ENCODE results near the gene TBRG1.

- TF ChIP-seq TARDBP (IDR thresholded peaks at IDR 0.05) (no peak), FOXM1 (IDR thresholded peaks at IDR 0.05; ENCODE audit: borderline replicate concordance) (no peak), FOXA1 (IDR thresholded peaks at IDR 0.05) (no peak), FOXK2 (IDR thresholded peaks at IDR 0.05) (no peak), SP1 (IDR thresholded peaks at IDR 0.05) (no peak), PKNOX1 (IDR thresholded peaks at IDR 0.05) (no peak), L3MBTL2 (conservative IDR thresholded peaks at IDR 0.05) (no peak), BHLHE40 (IDR thresholded peaks at IDR 0.05; ENCODE audit: borderline replicate concordance) (no peak), ARNT (IDR thresholded peaks at IDR 0.05) (no peak), NFRKB (IDR thresholded peaks at IDR 0.05) (no peak), LEF1 (IDR thresholded peaks at IDR 0.05; ENCODE audit: borderline replicate concordance) (no peak)
Measured at GRCh38 chr11:124670732-124671131, 48.1 kb downstream of the TBRG1 start.

All from HEK293T (cell line).